Osteoblast (primary cell): ENCODE results near the gene CACNA2D1. TPM values are rescaled to one million over a fixed set of nuclear protein-coding genes. Genes with fewer than 3 reads are reported as not detected.
"Not testable (repeated sequence)": the region's sequence is repeated elsewhere in the genome, so short reads cannot be mapped to it uniquely, and the experiment has no call there.

Experiments
- DNase-seq: peaks from one replicate; pipeline ENCODE4 v3.0.0; 2011; ENCODE audit warnings: low spot score, mixed read lengths; ENCODE audit not compliant: insufficient read length; ENCODE audit errors: missing footprints
- H2AFZ ChIP-seq: 2 replicates; pipeline ENCODE4 v1.6.0; 2011; ENCODE audit warnings: mild to moderate bottlenecking, low read length
- H3K27ac ChIP-seq: 2 replicates; pipeline ENCODE4 v1.5.1; 2011; ENCODE audit warnings: mild to moderate bottlenecking, low read depth, low read length, moderate library complexity
- H3K27me3 ChIP-seq: 2 replicates; pipeline ENCODE4 v1.6.0; 2012; ENCODE audit warnings: mild to moderate bottlenecking, control low read depth, inconsistent platforms, low read length, moderate library complexity; ENCODE audit not compliant: insufficient read depth
- H3K36me3 ChIP-seq: 2 replicates; pipeline ENCODE4 v1.5.1; 2011; ENCODE audit warnings: mild to moderate bottlenecking, low read length, control low read depth, moderate library complexity; ENCODE audit not compliant: insufficient read depth
- H3K4me1 ChIP-seq: 2 replicates; pipeline ENCODE4 v1.5.1; 2011; ENCODE audit warnings: mild to moderate bottlenecking, low read length, control low read depth, moderate library complexity; ENCODE audit not compliant: insufficient read depth
- H3K4me2 ChIP-seq: 2 replicates; pipeline ENCODE4 v1.6.0; 2011; ENCODE audit warnings: mild to moderate bottlenecking, low read length; ENCODE audit not compliant: insufficient read depth
- H3K4me3 ChIP-seq: fragments of 200-600 bp; sonication (generic); 3 replicates; pipeline ENCODE4 v1.5.1; 2012; ENCODE audit warnings: mild to moderate bottlenecking, low read length, inconsistent platforms; ENCODE audit not compliant: insufficient read depth
- H3K79me2 ChIP-seq: 2 replicates; pipeline ENCODE4 v1.6.0; 2012; ENCODE audit warnings: mild to moderate bottlenecking, low read length, control low read depth, inconsistent platforms; ENCODE audit not compliant: insufficient read depth
- H3K9me3 ChIP-seq: 2 replicates; pipeline ENCODE4 v1.5.1; 2011; ENCODE audit warnings: low read depth, low read length, control low read depth
- H4K20me1 ChIP-seq: 2 replicates; pipeline ENCODE4 v1.6.0; 2012; ENCODE audit warnings: mild to moderate bottlenecking, low read length, control low read depth; ENCODE audit not compliant: insufficient read depth
- CTCF ChIP-seq: IDR thresholded peaks from 2 replicates; pipeline ENCODE4 v1.5.1; 2011; ENCODE audit warnings: mild to moderate bottlenecking, low read depth, low read length, moderate library complexity; ENCODE audit errors: extremely low read depth
- total RNA-seq: library from RNA; depleted of rRNA; stranded (reverse); fragments of >200 nt; gene quantifications from 2 replicates; pipeline ENCODE4 v1.2.3, GENCODE V29; 2012

The CACNA2D1 gene
- total RNA-seq, 1 donor, result 145 TPM

- Histone ChIP-seq H3K79me2 (no peaks in the 10 kb centered on the region), H3K4me1 (peaks cover 11% of the 10 kb centered on the region), H3K36me3 (no peaks in the 10 kb centered on the region), H4K20me1 (no peaks in the 10 kb centered on the region), H2AFZ (no peak overlapping the region), H3K27ac (no peak overlapping the region), H3K27me3 (no peaks in the 10 kb centered on the region), H3K4me2 (no peak overlapping the region), H3K9me3 (no peaks in the 10 kb centered on the region), H3K4me3 (no peak overlapping the region)
- TF ChIP-seq CTCF, result no peak
- DNase-seq, result no peak
These were observed 423.8 kb downstream of the CACNA2D1 start for GRCh38 chr7:82019551-82020475.

- no peak for DNase-seq
- peaks cover 11% of the 10 kb centered on the region for H3K4me1 ChIP-seq
- H3K27ac ChIP-seq, result no peak overlapping the region
- H4K20me1 ChIP-seq, result no peaks in the 10 kb centered on the region
- H3K9me3 ChIP-seq, result no peaks in the 10 kb centered on the region
- H3K4me2 ChIP-seq, result no peak overlapping the region
- H3K79me2 ChIP-seq, result no peaks in the 10 kb centered on the region
- TF ChIP-seq CTCF, result no peak
- H2AFZ ChIP-seq, result no peak overlapping the region
- no peak overlapping the region for H3K4me3 ChIP-seq
- peaks cover 6% of the 10 kb centered on the region for H3K36me3 ChIP-seq
- H3K27me3 ChIP-seq, result no peaks in the 10 kb centered on the region
These were observed 425.4 kb downstream of the CACNA2D1 start for GRCh38 chr7:82018226-82018625.

GRCh38 chr7:82017334-82017943 is 426.1 kb downstream of the CACNA2D1 start:
- H3K4me1 ChIP-seq, result peaks cover 11% of the 10 kb centered on the region
- no peaks in the 10 kb centered on the region for H3K79me2 ChIP-seq
- no peak overlapping the region for H3K4me2 ChIP-seq
- H3K27ac ChIP-seq, result no peak overlapping the region
- DNase-seq, result no peak
- peaks cover 13% of the 10 kb centered on the region for H3K36me3 ChIP-seq
- peak; percentile 55 for TF ChIP-seq CTCF
- no peak overlapping the region for H3K4me3 ChIP-seq
- no peaks in the 10 kb centered on the region for H4K20me1 ChIP-seq
- no peak overlapping the region for H2AFZ ChIP-seq
- H3K9me3 ChIP-seq, result no peaks in the 10 kb centered on the region
- no peaks in the 10 kb centered on the region for H3K27me3 ChIP-seq

- no peaks in the 10 kb centered on the region for H3K9me3 ChIP-seq
- no peaks in the 10 kb centered on the region for H3K79me2 ChIP-seq
- peaks cover 18% of the 10 kb centered on the region for H3K36me3 ChIP-seq
- H4K20me1 ChIP-seq, result no peaks in the 10 kb centered on the region
- H2AFZ ChIP-seq, result no peak overlapping the region
- no peak for DNase-seq
- H3K27me3 ChIP-seq, result no peaks in the 10 kb centered on the region
- TF ChIP-seq CTCF, result no peak
- peaks cover 11% of the 10 kb centered on the region for H3K4me1 ChIP-seq
- no peak overlapping the region for H3K4me2 ChIP-seq
- no peak overlapping the region for H3K27ac ChIP-seq
- no peak overlapping the region for H3K4me3 ChIP-seq
These were observed 427.8 kb downstream of the CACNA2D1 start for GRCh38 chr7:82015751-82016150.

- H3K4me2 ChIP-seq, H3K27ac ChIP-seq, H4K20me1 ChIP-seq, H3K9me3 ChIP-seq, H3K79me2 ChIP-seq, H3K4me1 ChIP-seq, H2AFZ ChIP-seq, H3K4me3 ChIP-seq, DNase-seq, H3K27me3 ChIP-seq: not testable (repeated sequence)
- peaks cover 25% of the 10 kb centered on the region for H3K36me3 ChIP-seq
These were observed 429.0 kb downstream of the CACNA2D1 start for GRCh38 chr7:82014574-82014973.
